Ishikawa (cell line): ENCODE results near the gene CEP83.

ENCODE experiments used
- CEBPB ChIP-seq: IDR thresholded peaks from 2 replicates; pipeline ENCODE4 v1.6.1; 2012
- CREB1 ChIP-seq: IDR thresholded peaks from 2 replicates; pipeline ENCODE4 v1.6.1; 2012; ENCODE audit warnings: low read depth
- EGR1 ChIP-seq: IDR thresholded peaks from 2 replicates; pipeline ENCODE4 v1.6.1; 2012
- EP300 ChIP-seq: IDR thresholded peaks from 2 replicates; pipeline ENCODE4 v1.6.1; 2012; ENCODE audit warnings: borderline replicate concordance
- MAX ChIP-seq: IDR thresholded peaks from 2 replicates; pipeline ENCODE4 v1.6.1; 2012
- NFIC ChIP-seq: IDR thresholded peaks from 2 replicates; pipeline ENCODE4 v1.6.1; 2012
- RAD21 ChIP-seq: IDR thresholded peaks from 2 replicates; pipeline ENCODE4 v1.6.1; 2012; ENCODE audit warnings: low read depth
- REST ChIP-seq: IDR thresholded peaks from 2 replicates; pipeline ENCODE4 v1.6.1; 2012; ENCODE audit warnings: low read depth, mild to moderate bottlenecking
- TAF1 ChIP-seq: IDR thresholded peaks from 2 replicates; pipeline ENCODE4 v1.6.1; 2012; ENCODE audit warnings: low read depth, mild to moderate bottlenecking
- TCF12 ChIP-seq: IDR thresholded peaks from 2 replicates; pipeline ENCODE4 v1.6.1; 2012; ENCODE audit warnings: low read depth
- TEAD4 ChIP-seq: IDR thresholded peaks from 2 replicates; pipeline ENCODE4 v1.6.1; 2012
- USF1 ChIP-seq: IDR thresholded peaks from 2 replicates; pipeline ENCODE4 v1.6.1; 2012
- YY1 ChIP-seq: IDR thresholded peaks from 2 replicates; pipeline ENCODE4 v1.6.1; 2012; ENCODE audit warnings: low read depth

- TF ChIP-seq REST: no peak
- TF ChIP-seq TAF1: no peak
- TF ChIP-seq NFIC: no peak
- no peak for TF ChIP-seq MAX
- no peak for TF ChIP-seq RAD21
- no peak for TF ChIP-seq EP300
- no peak for TF ChIP-seq TCF12
- no peak for TF ChIP-seq USF1
- TF ChIP-seq YY1: no peak
- TF ChIP-seq CREB1: no peak
- TF ChIP-seq CEBPB: no peak
- TF ChIP-seq EGR1: no peak
- TF ChIP-seq TEAD4: no peak
Measured at GRCh38 chr12:94488463-94488862, 28.8 kb upstream of the CEP83 start.
